Tibial artery (tissue), 4 donors: ENCODE results near the gene C1QTNF7.
A peak's percentile ranks its signal among the peaks of the same experiment; 100 is the strongest.

Experiments
- DNase-seq, 2 donors: peaks; one replicate each; pipeline ENCODE4 v3.0.0-alpha.2; 2019
- H3K27ac ChIP-seq, 2 donors: fragments of 200-600 bp; sonication (generic) in 1 of 2; 1 replicate in 1 of 2; 2 replicates in 1 of 2; pipeline ENCODE4 v1.5.1; 2018 to 2019; ENCODE audit warnings: mild to moderate bottlenecking in 1 of 2
- H3K27me3 ChIP-seq, 2 donors: fragments of 200-600 bp; sonication (generic) in 1 of 2; one replicate each; pipeline versions ENCODE4 v1.5.1 to v1.6.0; 2016 to 2019
- H3K36me3 ChIP-seq, 3 donors: fragments of 200-600 bp; sonication (generic) in 2 of 3; one replicate each; pipeline ENCODE4 v1.5.1; 2016 to 2019; ENCODE audit warnings: mild to moderate bottlenecking in 2 of 3
- H3K4me1 ChIP-seq, 4 donors: fragments of 200-600 bp; sonication (generic) in 2 of 4; 1 replicate in 3 of 4; 2 replicates in 1 of 4; pipeline ENCODE4 v1.5.1; 2016 to 2019
- H3K4me3 ChIP-seq, 2 donors: fragments of 200-600 bp; sonication (generic) in 1 of 2; 1 replicate in 1 of 2; 2 replicates in 1 of 2; pipeline ENCODE4 v1.5.1; 2018 to 2019; ENCODE audit warnings: mild to moderate bottlenecking in 2 of 2
- H3K9me3 ChIP-seq, 3 donors: fragments of 200-600 bp; sonication (generic) in 1 of 3; one replicate each; pipeline ENCODE4 v1.5.1; 2016 to 2019
- CTCF ChIP-seq, 2 experiments: fragments of 200-600 bp in 1 of 2; fragments of 450-650 bp in 1 of 2; IDR thresholded peaks; one replicate each; pipeline ENCODE4 v1.5.1; 2017 to 2019; ENCODE audit warnings: antibody characterized with exemption in 2 of 2, mild to moderate bottlenecking in 1 of 2, moderate library complexity in 1 of 2
- intact Hi-C: fragments of 100-400 bp; cut with DNase I; formaldehyde crosslinking; loops from one replicate; pipeline ENCODE4 v1.15.0; 2023; ENCODE audit warnings: low total_unique reads

The C1QTNF7 gene

DNA sequence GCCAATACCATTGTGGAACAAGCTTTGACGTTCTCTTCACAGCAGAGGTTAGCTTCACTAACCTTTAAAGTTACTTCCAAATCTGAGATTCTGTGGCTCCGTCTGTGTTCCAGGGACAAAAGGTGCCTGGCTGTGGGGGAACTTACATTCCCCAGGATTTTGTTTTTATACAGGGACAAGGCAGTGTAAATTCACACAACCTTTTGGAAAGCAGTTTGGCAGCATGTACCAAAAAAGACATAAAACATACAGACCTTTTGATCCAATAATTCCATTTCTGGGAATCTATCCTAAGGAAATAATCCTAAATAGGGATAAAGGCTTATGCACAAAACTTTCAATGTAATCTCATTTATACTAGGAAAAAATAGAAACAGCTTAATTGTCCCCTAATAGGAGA lies 8.9 kb upstream of the C1QTNF7 start:
- intact Hi-C loops, result no loop called here
- no peak overlapping the region for H3K4me3 ChIP-seq
- no peak for TF ChIP-seq CTCF (IDR thresholded peaks at IDR 0.05)
- H3K27me3 ChIP-seq, result no peaks in the 10 kb centered on the region
- no peak for DNase-seq
- no peaks in the 10 kb centered on the region for H3K9me3 ChIP-seq
- H3K27ac ChIP-seq, result peak overlapping the region; percentile 71 to 75
- H3K36me3 ChIP-seq, result no peaks in the 10 kb centered on the region
- peaks cover 0 to 94% (median 46%) of the 10 kb centered on the region in 4 donors for H3K4me1 ChIP-seq

GRCh38 chr4:15420642-15421041 lies 7.2 kb upstream of the C1QTNF7 start:
- no peak for DNase-seq
- intact Hi-C loops, result loop anchor here (5.0 to 10.0 kb wide), 2 partner anchors 37 to 416 kb away; partner anchors contain the start of gene CPEB2

GRCh38 chr4:15423285-15423711 lies 4.5 kb upstream of the C1QTNF7 start:
- Histone ChIP-seq H3K4me3 (no peak overlapping the region), H3K27ac (peak overlapping the region; percentile 38 to 77), H3K9me3 (no peaks in the 10 kb centered on the region), H3K4me1 (peaks cover 0 to 95% (median 34%) of the 10 kb centered on the region in 4 donors), H3K27me3 (no peaks in the 10 kb centered on the region), H3K36me3 (no peaks in the 10 kb centered on the region)
- intact Hi-C loops, result loop anchor here (5.0 to 10.0 kb wide), 2 partner anchors 34 to 418 kb away; partner anchors contain the start of gene CPEB2
- TF ChIP-seq CTCF (IDR thresholded peaks at IDR 0.05), result no peak
- no peak for DNase-seq

More at GRCh38 chr4:15420642-15421041, 7.2 kb upstream of the C1QTNF7 start:
- TF ChIP-seq CTCF (IDR thresholded peaks at IDR 0.05), result no peak
- H3K27me3 ChIP-seq, result no peaks in the 10 kb centered on the region
- H3K4me3 ChIP-seq, result no peak overlapping the region
- peak overlapping the region; percentile 71 to 75 for H3K27ac ChIP-seq
- peaks cover 0 to 98% (median 52%) of the 10 kb centered on the region in 4 donors for H3K4me1 ChIP-seq
- no peaks in the 10 kb centered on the region for H3K9me3 ChIP-seq
- H3K36me3 ChIP-seq, result no peaks in the 10 kb centered on the region

DNA sequence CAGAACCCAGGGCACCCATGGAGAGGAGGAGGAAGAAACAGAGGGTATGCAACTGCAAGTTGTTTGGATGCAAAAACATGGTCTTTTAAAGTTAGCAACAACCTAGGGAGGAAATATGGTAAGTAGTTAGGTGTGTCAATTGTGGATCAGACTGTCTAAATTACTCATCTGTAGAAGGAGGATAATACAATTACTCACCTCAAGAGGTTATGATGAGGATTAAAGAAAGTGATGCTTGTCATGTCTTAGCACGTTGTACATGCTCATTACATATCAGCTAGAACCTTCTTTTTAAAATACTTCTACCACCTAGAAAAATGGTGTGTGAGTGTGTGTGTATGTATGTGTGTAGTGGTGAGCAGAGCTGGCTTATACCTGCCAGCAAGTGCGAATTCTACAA lies 2.3 kb upstream of the C1QTNF7 start:
- DNase-seq, result no peak
- H3K9me3 ChIP-seq, result no peaks in the 10 kb centered on the region
- H3K27me3 ChIP-seq, result no peaks in the 10 kb centered on the region
- TF ChIP-seq CTCF (IDR thresholded peaks at IDR 0.05), result no peak
- H3K4me1 ChIP-seq, result peaks cover 0 to 94% (median 28%) of the 10 kb centered on the region in 4 donors
- no peaks in the 10 kb centered on the region for H3K36me3 ChIP-seq
- peak overlapping the region; percentile 73 to 77 for H3K27ac ChIP-seq
- peak overlapping the region; percentile 44 to 48 for H3K4me3 ChIP-seq
- intact Hi-C loops, result loop anchor here (10.0 kb wide), 1 partner anchor 421 kb away; the partner anchor contains the start of gene CPEB2

DNA sequence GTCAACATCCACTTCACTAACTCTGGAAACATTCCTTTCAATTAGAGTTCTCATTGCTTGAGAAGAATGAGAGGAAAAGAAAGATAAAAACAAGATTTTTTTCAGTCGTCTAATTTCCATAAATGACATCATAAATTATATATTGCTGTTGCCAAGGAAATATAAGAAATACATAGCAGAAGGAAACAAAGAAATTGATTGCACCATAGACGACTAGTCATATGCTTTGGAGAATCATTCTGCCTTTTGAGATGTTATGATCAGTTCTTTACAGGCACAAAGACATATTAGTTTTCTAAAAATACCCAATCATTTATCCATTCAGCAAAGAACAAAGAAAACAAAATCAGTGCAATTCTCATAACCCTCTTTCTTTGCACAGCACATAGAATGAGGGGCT lies 672 bp upstream of the C1QTNF7 start:
- intact Hi-C loops, result loop anchor here (10.0 kb wide), 1 partner anchor 422 kb away; the partner anchor contains the start of gene CPEB2
- Histone ChIP-seq H3K27me3 (no peaks in the 10 kb centered on the region), H3K4me3 (peak overlapping the region; percentile 44 to 48), H3K9me3 (no peaks in the 10 kb centered on the region), H3K36me3 (no peaks in the 10 kb centered on the region), H3K27ac (peak overlapping the region; percentile 73 to 77), H3K4me1 (peaks cover 0 to 96% (median 32%) of the 10 kb centered on the region in 4 donors)
- no peak for TF ChIP-seq CTCF (IDR thresholded peaks at IDR 0.05)
- no peak for DNase-seq
